GM10266 (cell line): ENCODE results near the gene SLC25A46.
"Not testable (repeated sequence)": the region's sequence is repeated elsewhere in the genome, so short reads cannot be mapped to it uniquely, and the experiment has no call there.

Source experiments
- DNase-seq: peaks from one replicate; pipeline ENCODE4 v3.0.0; 2012; ENCODE audit errors: extremely low spot score
- CTCF ChIP-seq: IDR thresholded peaks from 2 replicates; pipeline ENCODE4 v1.5.1; 2012; ENCODE audit warnings: mild to moderate bottlenecking, low read depth; ENCODE audit not compliant: control insufficient read depth, insufficient read depth; ENCODE audit errors: missing control alignments

Gene SLC25A46

GRCh38 chr5:110716247-110717245 is 22.3 kb upstream of the SLC25A46 start:
- DNase-seq = no peak
- no peak for TF ChIP-seq CTCF

GRCh38 chr5:110718311-110718710 is 20.5 kb upstream of the SLC25A46 start:
- DNase-seq = no peak
- no peak for TF ChIP-seq CTCF

GRCh38 chr5:110726249-110727024 is 12.4 kb upstream of the SLC25A46 start, which contains the start of gene TMEM232:
Gene TMEM232, minus strand, starts transcription at chr5:110726671. Its CDS starts 59,319 bp downstream, at chr5:110667352.
- no peak for TF ChIP-seq CTCF
- peak; percentile 42 for DNase-seq

- no peak for DNase-seq
- peak; percentile 17 for TF ChIP-seq CTCF
These were observed 11.8 kb upstream of the SLC25A46 start for GRCh38 chr5:110727025-110727314.

- DNase-seq = not testable (repeated sequence)
These were observed 7.3 kb upstream of the SLC25A46 start for GRCh38 chr5:110731499-110731898.

GRCh38 chr5:110734101-110734500 is 4.7 kb upstream of the SLC25A46 start:
- DNase-seq = no peak
- no peak for TF ChIP-seq CTCF

GRCh38 chr5:110735556-110735955 is 3.3 kb upstream of the SLC25A46 start:
- TF ChIP-seq CTCF = no peak
- no peak for DNase-seq
